Neural progenitor cell (in vitro differentiated cells): ENCODE data around the gene ERBIN.

Experiments
- EZH2 ChIP-seq: fragments of 200-600 bp; sonication (generic); IDR thresholded peaks from 2 replicates; pipeline ENCODE4 v1.6.1; 2017; ENCODE audit warnings: antibody characterized with exemption, mild to moderate bottlenecking, moderate library complexity
- TF ChIP-seq, protein P1 (sequence below): fragments of 200-600 bp; sonication (generic); IDR thresholded peaks from 2 replicates; pipeline ENCODE4 v1.5.1; 2017; ENCODE audit warnings: antibody characterized with exemption, mild to moderate bottlenecking

DNA sequence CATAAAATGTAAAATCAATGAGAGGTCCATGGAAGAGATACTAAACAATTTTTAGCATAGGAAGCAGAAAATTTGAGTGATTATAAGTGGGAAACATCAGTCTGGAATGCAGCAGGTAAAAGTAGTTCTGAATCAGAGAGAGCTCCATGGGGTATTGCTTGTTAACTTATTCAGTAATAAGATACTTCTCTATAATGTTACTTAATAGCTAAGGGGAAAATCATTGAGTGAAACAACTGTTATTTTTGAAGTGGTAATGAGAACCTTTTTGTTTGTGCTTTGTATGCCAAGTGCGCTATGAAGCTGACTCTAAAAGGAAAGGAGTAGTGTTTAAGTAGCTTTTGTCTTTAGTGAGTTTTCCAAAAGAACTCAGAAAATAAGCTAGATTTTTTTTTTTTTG lies 95.2 kb downstream of the ERBIN start:
- TF ChIP-seq, protein P1, sequence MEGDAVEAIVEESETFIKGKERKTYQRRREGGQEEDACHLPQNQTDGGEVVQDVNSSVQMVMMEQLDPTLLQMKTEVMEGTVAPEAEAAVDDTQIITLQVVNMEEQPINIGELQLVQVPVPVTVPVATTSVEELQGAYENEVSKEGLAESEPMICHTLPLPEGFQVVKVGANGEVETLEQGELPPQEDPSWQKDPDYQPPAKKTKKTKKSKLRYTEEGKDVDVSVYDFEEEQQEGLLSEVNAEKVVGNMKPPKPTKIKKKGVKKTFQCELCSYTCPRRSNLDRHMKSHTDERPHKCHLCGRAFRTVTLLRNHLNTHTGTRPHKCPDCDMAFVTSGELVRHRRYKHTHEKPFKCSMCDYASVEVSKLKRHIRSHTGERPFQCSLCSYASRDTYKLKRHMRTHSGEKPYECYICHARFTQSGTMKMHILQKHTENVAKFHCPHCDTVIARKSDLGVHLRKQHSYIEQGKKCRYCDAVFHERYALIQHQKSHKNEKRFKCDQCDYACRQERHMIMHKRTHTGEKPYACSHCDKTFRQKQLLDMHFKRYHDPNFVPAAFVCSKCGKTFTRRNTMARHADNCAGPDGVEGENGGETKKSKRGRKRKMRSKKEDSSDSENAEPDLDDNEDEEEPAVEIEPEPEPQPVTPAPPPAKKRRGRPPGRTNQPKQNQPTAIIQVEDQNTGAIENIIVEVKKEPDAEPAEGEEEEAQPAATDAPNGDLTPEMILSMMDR, result no peak
- no peak for TF ChIP-seq EZH2
